CD8-positive, alpha-beta memory T cell (primary cell): ENCODE results near the gene TAOK1. TPM values are rescaled to one million over a fixed set of nuclear protein-coding genes. Genes with fewer than 3 reads are reported as not detected.
A peak's percentile ranks its signal among the peaks of the same experiment; 100 is the strongest.

ENCODE experiments used
- CTCF ChIA-PET: fragments of 350-600 bp; sonication (Branson Sonifier 250); formaldehyde crosslinking; loops from one replicate; lab custom pipeline; 2021; ENCODE audit warnings: antibody characterized with exemption; lab: Charles Lee
- POLR2A ChIA-PET: fragments of 350-600 bp; sonication (Branson Sonifier 250); formaldehyde crosslinking; loops from one replicate; lab custom pipeline; 2021; ENCODE audit warnings: antibody characterized with exemption; lab: Charles Lee
- DNase-seq, 5 donors: peaks; one replicate each; pipeline versions ENCODE4 v3.0.0 to v3.0.0-alpha.2; 2020 to 2022; ENCODE audit warnings: mixed read lengths in 1 of 5
- H3K27ac ChIP-seq: one replicate; pipeline ENCODE4 v1.7.0; 2013; ENCODE audit warnings: low read depth, mild to moderate bottlenecking, low read length, moderate library complexity
- H3K27me3 ChIP-seq: 2 replicates; pipeline ENCODE4 v1.7.0; 2013; ENCODE audit warnings: low read length, mild to moderate bottlenecking; ENCODE audit not compliant: insufficient read depth, poor library complexity, severe bottlenecking
- H3K36me3 ChIP-seq: 2 replicates; pipeline ENCODE4 v1.7.0; 2013; ENCODE audit warnings: mild to moderate bottlenecking, low read length, moderate library complexity; ENCODE audit not compliant: insufficient read depth
- H3K4me1 ChIP-seq: 2 replicates; pipeline ENCODE4 v1.7.0; 2013; ENCODE audit warnings: mild to moderate bottlenecking, low read length, moderate library complexity; ENCODE audit not compliant: insufficient read depth
- H3K4me3 ChIP-seq: 2 replicates; pipeline ENCODE4 v1.7.0; 2013; ENCODE audit warnings: mild to moderate bottlenecking, low read length
- H3K9me3 ChIP-seq: 2 replicates; pipeline ENCODE4 v1.7.0; 2013; ENCODE audit warnings: mild to moderate bottlenecking, low read length
- H3K27ac Mint-ChIP-seq, 8 donors: one replicate each; pipeline ENCODE4 v1.8.0; 2020 to 2021; ENCODE audit warnings: mixed read lengths in 8 of 8, mild to moderate bottlenecking in 6 of 8, inconsistent platforms in 3 of 8, moderate library complexity in 3 of 8
- H3K27me3 Mint-ChIP-seq, 2 donors: one replicate each; pipeline ENCODE4 v1.8.0; 2020 to 2021; ENCODE audit warnings: mixed read lengths in 2 of 2, mild to moderate bottlenecking in 1 of 2, moderate library complexity in 1 of 2
- H3K36me3 Mint-ChIP-seq, 3 donors: one replicate each; pipeline ENCODE4 v1.8.0; 2020 to 2021; ENCODE audit warnings: mixed read lengths in 3 of 3, inconsistent platforms in 1 of 3, mild to moderate bottlenecking in 1 of 3
- H3K4me1 Mint-ChIP-seq, 3 donors: one replicate each; pipeline ENCODE4 v1.8.0; 2020 to 2021; ENCODE audit warnings: mixed read lengths in 3 of 3, inconsistent platforms in 1 of 3, mild to moderate bottlenecking in 1 of 3
- H3K4me3 Mint-ChIP-seq, 7 donors: one replicate each; pipeline ENCODE4 v1.8.0; 2020 to 2021; ENCODE audit warnings: mixed read lengths in 7 of 7, mild to moderate bottlenecking in 6 of 7, moderate library complexity in 4 of 7, inconsistent platforms in 2 of 7
- H3K9me3 Mint-ChIP-seq, 5 donors: one replicate each; pipeline ENCODE4 v1.8.0; 2020 to 2022; ENCODE audit warnings: mixed read lengths in 5 of 5, mild to moderate bottlenecking in 3 of 5, moderate library complexity in 2 of 5, inconsistent platforms in 1 of 5
- polyA plus RNA-seq: library from polyadenylated mRNA; unstranded; fragments of 300-500 nt; fragmentation: Illumina TruSeq; gene quantifications from one replicate; pipeline ENCODE4 v1.2.3, GENCODE V29; 2021
- total RNA-seq, 2 experiments: library from RNA; stranded (reverse); gene quantifications; one replicate each; pipeline ENCODE4 v1.2.3, GENCODE V29; 2021

TAOK1 gene
- total and polyA plus RNA-seq, 3 experiments from 2014 or later: 3.8 to 42.1 (median 41.9) TPM

DNA sequence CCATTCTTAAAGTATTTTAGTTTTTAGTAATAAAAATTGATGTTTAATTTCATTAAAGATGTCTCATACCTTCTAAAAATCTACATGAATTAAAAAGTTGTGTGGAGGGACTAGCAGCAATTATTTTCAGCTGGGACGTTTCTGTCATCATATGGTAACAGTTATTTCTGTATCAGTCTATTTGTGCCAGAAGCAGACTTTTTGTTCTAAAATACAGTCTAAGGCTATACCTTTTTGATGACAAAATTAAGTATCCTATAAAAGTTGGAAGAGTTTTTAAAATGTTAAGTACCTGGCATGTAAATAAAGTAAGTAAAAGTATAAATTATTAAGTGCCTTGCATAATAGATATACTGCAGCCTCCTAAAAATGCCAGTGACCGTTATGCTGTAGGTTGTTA lies 5.9 kb downstream of the TAOK1 start:
- H3K27ac ChIP-seq: no peak overlapping the region
- no peak for DNase-seq
- ChIA-PET POLR2A (interaction anchor here (0.6 kb wide), 1 partner anchor 13 kb away, joined by 3 read pairs; no protein-coding TSS in a partner anchor), CTCF (interaction anchor here (1.3 kb wide), 1 partner anchor 26 kb away, joined by 3 read pairs; no protein-coding TSS in a partner anchor)
- Mint-ChIP-seq H3K27me3 (no peaks in the 10 kb centered on the region), H3K36me3 (peaks cover 4 to 28% (median 12%) of the 10 kb centered on the region in 3 donors), H3K9me3 (no peaks in the 10 kb centered on the region), H3K4me3 (no peak overlapping the region), H3K4me1 (peaks cover 37 to 54% (median 44%) of the 10 kb centered on the region in 3 donors), H3K27ac (no peak overlapping the region)
- no peak overlapping the region for H3K4me3 ChIP-seq
- H3K4me1 ChIP-seq: peaks cover 28% of the 10 kb centered on the region
- peaks cover 6% of the 10 kb centered on the region for H3K36me3 ChIP-seq
- no peaks in the 10 kb centered on the region for H3K27me3 ChIP-seq
- no peaks in the 10 kb centered on the region for H3K9me3 ChIP-seq

DNA sequence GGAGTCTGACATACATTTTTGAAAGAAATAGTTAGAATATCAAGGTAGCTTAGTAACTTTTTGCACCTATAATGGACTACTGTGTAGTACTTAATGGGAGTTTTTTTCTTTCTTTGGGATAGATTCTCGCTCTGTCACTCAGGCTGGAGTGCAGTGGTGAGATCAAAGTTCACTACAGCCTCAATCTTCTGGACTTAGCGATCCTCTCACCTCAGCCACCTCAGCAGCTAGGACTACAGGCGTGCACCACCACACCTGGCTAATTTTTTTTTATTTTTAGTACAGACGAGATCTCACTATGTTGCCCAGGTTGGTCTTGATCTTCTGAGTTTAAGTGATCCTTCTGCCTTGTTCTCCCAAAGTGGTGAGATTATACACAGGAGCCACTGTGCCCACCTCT lies 9.5 kb downstream of the TAOK1 start:
- no peak for DNase-seq
- Mint-ChIP-seq H3K36me3 (peaks cover 4 to 44% (median 9%) of the 10 kb centered on the region in 3 donors), H3K27me3 (no peaks in the 10 kb centered on the region), H3K27ac (peak overlapping the region in 2 of 8 donors; percentile 52 to 54), H3K4me1 (peaks cover 27 to 44% (median 33%) of the 10 kb centered on the region in 3 donors), H3K4me3 (no peak overlapping the region), H3K9me3 (no peaks in the 10 kb centered on the region)
- POLR2A ChIA-PET: no interaction called here
- Histone ChIP-seq H3K27me3 (no peaks in the 10 kb centered on the region), H3K27ac (no peak overlapping the region), H3K4me3 (no peak overlapping the region), H3K36me3 (peaks cover 8% of the 10 kb centered on the region), H3K4me1 (no peaks in the 10 kb centered on the region), H3K9me3 (no peaks in the 10 kb centered on the region)
- CTCF ChIA-PET: interaction anchor here (0.9 to 2.0 kb wide), 2 partner anchors 29 to 30 kb away, joined by 4 to 6 read pairs; no protein-coding TSS in a partner anchor

DNA sequence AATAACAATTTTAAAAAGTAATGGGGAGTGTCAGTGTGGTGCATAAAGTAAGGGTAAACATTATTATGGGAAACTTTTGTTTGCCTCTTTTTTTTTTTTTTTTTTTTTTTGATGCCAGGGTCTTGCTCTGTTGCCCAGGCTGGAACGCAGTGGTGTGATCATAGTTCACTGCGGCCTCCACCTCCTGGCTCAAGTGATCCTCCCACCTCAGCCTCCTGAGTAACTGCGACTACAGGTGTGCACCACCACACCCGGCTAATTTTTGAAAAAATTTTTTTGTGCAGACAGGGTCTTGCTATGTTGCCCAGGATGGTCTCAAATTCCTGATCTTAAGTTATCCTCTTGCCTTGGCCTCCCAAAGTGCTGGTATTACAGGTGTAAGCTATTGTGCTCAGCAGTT lies 10.7 kb downstream of the TAOK1 start:
- POLR2A ChIA-PET: interaction anchor here (0.7 kb wide), 1 partner anchor 572 kb away, joined by 4 read pairs; no protein-coding TSS in a partner anchor
- no peak for DNase-seq

DNA sequence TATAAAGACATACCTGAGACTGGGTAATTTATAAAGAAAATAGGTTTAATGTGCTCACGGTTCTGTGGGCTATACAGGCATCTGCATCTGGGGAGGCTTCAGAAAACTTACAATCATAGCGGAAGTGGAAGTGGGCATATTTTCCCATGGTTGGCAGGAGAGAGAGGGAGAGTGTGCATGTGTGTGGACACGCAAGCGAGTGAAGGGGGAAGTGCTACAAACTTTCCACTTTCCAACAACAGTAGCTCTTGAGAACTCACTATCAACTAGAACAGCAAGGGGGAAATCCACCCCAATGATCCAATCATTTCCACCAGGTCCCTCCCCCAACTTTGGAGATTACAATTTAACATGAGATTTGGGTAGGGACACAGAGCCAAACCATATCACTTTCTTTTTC lies 11.1 kb downstream of the TAOK1 start:
- POLR2A ChIA-PET: no interaction called here
- Histone ChIP-seq H3K4me1 (no peaks in the 10 kb centered on the region), H3K4me3 (no peak overlapping the region), H3K9me3 (no peaks in the 10 kb centered on the region), H3K27ac (no peak overlapping the region), H3K27me3 (no peaks in the 10 kb centered on the region), H3K36me3 (peaks cover 8% of the 10 kb centered on the region)
- Mint-ChIP-seq H3K4me3 (no peak overlapping the region), H3K27ac (peak overlapping the region in 2 of 8 donors; percentile 52 to 79), H3K36me3 (peaks cover 4 to 51% (median 9%) of the 10 kb centered on the region in 3 donors), H3K4me1 (peaks cover 30 to 40% (median 36%) of the 10 kb centered on the region in 3 donors), H3K9me3 (no peaks in the 10 kb centered on the region), H3K27me3 (no peaks in the 10 kb centered on the region)
- CTCF ChIA-PET: no interaction called here
- DNase-seq: no peak

More for the DNA sequence above, 10.7 kb downstream of the TAOK1 start:
- Histone ChIP-seq H3K4me1 (no peaks in the 10 kb centered on the region), H3K36me3 (peaks cover 8% of the 10 kb centered on the region), H3K4me3 (no peak overlapping the region), H3K27me3 (no peaks in the 10 kb centered on the region), H3K9me3 (no peaks in the 10 kb centered on the region), H3K27ac (no peak overlapping the region)
- Mint-ChIP-seq H3K27ac (peak overlapping the region in 2 of 8 donors; percentile 57 to 66), H3K27me3 (no peaks in the 10 kb centered on the region), H3K4me1 (peaks cover 27 to 40% (median 32%) of the 10 kb centered on the region in 3 donors), H3K9me3 (no peaks in the 10 kb centered on the region), H3K36me3 (peaks cover 4 to 46% (median 9%) of the 10 kb centered on the region in 3 donors), H3K4me3 (no peak overlapping the region)
- CTCF ChIA-PET: interaction anchor here (0.9 kb wide), 1 partner anchor 31 kb away, joined by 4 read pairs; no protein-coding TSS in a partner anchor

DNA sequence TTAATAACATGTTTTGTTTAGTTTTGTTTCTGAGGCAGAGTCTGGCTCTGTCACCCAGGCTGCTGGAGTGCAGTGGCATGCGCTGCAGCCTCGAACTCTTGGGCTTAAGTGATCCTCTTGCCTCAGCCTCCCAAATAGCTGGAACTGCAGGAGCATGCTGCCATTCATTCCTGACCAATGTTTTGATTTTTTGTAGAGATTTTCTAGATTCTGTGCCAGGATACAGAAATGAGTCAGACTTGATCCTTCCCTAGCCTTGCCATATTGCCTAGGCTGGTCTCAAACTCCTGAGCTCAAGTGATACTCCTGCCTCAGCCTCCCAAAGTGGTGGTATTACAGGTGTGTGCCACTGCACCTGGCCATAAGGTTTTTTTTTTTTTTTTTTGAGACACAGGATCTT lies 17.7 kb downstream of the TAOK1 start:
- Mint-ChIP-seq H3K27ac (peak overlapping the region in 6 of 8 donors; percentile 10 to 65 (median 29)), H3K27me3 (no peaks in the 10 kb centered on the region), H3K36me3 (peaks cover 0 to 54% (median 4%) of the 10 kb centered on the region in 3 donors), H3K4me1 (peaks cover 46 to 66% (median 54%) of the 10 kb centered on the region in 3 donors), H3K4me3 (no peak overlapping the region), H3K9me3 (no peaks in the 10 kb centered on the region)
- no peak for DNase-seq
- Histone ChIP-seq H3K36me3 (no peaks in the 10 kb centered on the region), H3K27ac (no peak overlapping the region), H3K4me1 (no peaks in the 10 kb centered on the region), H3K9me3 (no peaks in the 10 kb centered on the region), H3K27me3 (no peaks in the 10 kb centered on the region), H3K4me3 (no peak overlapping the region)
- ChIA-PET CTCF (no interaction called here), POLR2A (no interaction called here)

DNA sequence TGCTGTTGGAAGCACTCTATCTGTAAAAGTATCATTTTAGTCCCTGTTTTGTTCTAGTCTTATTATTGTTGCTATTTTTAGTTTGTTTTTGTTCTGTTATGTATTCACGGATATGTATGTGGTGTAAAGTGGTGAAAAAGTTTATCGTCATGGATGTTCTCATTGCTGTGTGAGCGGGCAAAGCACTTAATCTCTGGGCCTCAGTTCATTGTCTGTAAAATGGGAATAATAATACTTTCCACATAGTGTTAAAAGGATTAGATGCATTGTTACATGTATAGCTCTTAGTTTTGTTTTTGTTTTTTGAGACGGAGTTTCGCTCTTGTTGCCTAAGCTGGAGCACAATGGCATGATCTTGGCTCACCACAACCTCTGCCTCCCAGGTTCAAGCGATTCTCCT lies 19.8 kb downstream of the TAOK1 start:
- Mint-ChIP-seq H3K36me3 (peaks cover 0 to 51% (median 4%) of the 10 kb centered on the region in 3 donors), H3K9me3 (no peaks in the 10 kb centered on the region), H3K27me3 (no peaks in the 10 kb centered on the region), H3K27ac (peak overlapping the region in 3 of 8 donors; percentile 28 to 71 (median 64)), H3K4me1 (peaks cover 42 to 63% (median 51%) of the 10 kb centered on the region in 3 donors), H3K4me3 (no peak overlapping the region)
- no peaks in the 10 kb centered on the region for H3K27me3 ChIP-seq
- ChIA-PET POLR2A (interaction anchor here (0.6 kb wide), 1 partner anchor 82 kb away, joined by 4 read pairs; no protein-coding TSS in a partner anchor), CTCF (interaction anchor here (0.9 kb wide), 1 partner anchor 19 kb away, joined by 3 read pairs; no protein-coding TSS in a partner anchor)
- no peaks in the 10 kb centered on the region for H3K4me1 ChIP-seq
- no peaks in the 10 kb centered on the region for H3K36me3 ChIP-seq
- DNase-seq: no peak
- H3K27ac ChIP-seq: no peak overlapping the region
- H3K4me3 ChIP-seq: no peak overlapping the region
- H3K9me3 ChIP-seq: no peaks in the 10 kb centered on the region

DNA sequence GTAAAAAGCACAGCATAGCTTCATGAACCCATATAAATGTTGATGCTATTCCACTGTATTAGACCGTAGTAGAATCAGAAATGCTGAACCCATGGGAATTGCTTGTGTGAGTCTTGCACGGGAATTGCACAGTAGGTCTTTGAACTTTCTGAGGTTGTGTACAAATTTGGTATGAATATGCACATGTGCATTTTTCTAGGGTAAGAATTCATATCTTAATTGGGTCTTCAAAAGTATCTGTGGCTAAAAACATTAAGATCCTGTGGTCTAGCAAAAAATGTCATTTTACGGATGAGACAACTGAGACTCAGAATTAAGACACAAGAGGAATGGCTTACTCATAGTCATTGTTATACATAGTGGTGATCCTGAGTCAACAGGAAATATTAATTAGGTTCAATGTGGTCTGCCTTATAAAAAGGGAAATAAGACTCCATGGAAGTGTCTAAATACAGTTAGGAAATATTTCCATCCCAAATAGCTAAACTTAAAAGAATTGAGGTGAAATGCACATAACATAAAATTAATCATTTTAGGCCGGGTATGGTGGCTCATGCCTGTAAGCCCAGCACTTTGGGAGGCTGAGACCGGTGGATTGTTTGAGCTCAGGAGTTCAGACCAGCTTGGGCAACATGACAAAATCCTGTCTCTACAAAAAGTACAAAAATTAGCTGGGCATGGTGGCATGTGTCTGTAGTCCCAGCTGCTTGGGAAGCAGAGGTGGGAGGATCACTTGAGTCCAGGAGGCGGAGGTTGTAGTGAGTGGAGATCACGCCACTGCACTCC lies 22.8 kb downstream of the TAOK1 start:
- POLR2A ChIA-PET: no interaction called here

More for the DNA sequence above, 22.8 kb downstream of the TAOK1 start:
- H3K36me3 ChIP-seq: no peaks in the 10 kb centered on the region
- H3K4me1 ChIP-seq: no peaks in the 10 kb centered on the region
- H3K9me3 ChIP-seq: no peaks in the 10 kb centered on the region
- H3K27me3 Mint-ChIP-seq: no peaks in the 10 kb centered on the region
- no peak overlapping the region for H3K27ac ChIP-seq
- no peak for DNase-seq
- H3K4me1 Mint-ChIP-seq: peaks cover 38 to 61% (median 50%) of the 10 kb centered on the region in 3 donors
- no peak overlapping the region for H3K4me3 ChIP-seq
- H3K27ac Mint-ChIP-seq: peak overlapping the region in 4 of 8 donors; percentile 19 to 79 (median 49)
- H3K4me3 Mint-ChIP-seq: no peak overlapping the region
- CTCF ChIA-PET: no interaction called here
- H3K9me3 Mint-ChIP-seq: no peaks in the 10 kb centered on the region
- no peaks in the 10 kb centered on the region for H3K27me3 ChIP-seq
- peaks cover 0 to 41% (median 7%) of the 10 kb centered on the region in 3 donors for H3K36me3 Mint-ChIP-seq
